PC-9 (cell line): Measurements from ENCODE around the gene ITSN2. TPM values are rescaled to one million over a fixed set of nuclear protein-coding genes. Genes with fewer than 3 reads are reported as not detected.

ENCODE experiments used
- BruUV-seq: library from RNA; stranded (reverse); fragments of 400-500 nt; replicated peaks from 2 replicates; lab custom pipeline; 2021; lab: Mats Ljungman, UMichigan
- CTCF ChIA-PET: fragments of 300-600 bp; sonication (Branson Sonifier 250); formaldehyde crosslinking; loops from one replicate; lab custom pipeline; 2022; ENCODE audit warnings: antibody characterized with exemption; lab: Charles Lee
- POLR2A ChIA-PET: fragments of 300-600 bp; sonication (Branson Sonifier 250); formaldehyde crosslinking; loops from one replicate; lab custom pipeline; 2022; ENCODE audit warnings: antibody characterized with exemption; ENCODE audit not compliant: unreplicated experiment; lab: Charles Lee
- DNase-seq, 2 experiments: peaks; one replicate each; pipeline versions ENCODE4 v3.0.0 to v3.0.0-alpha.2; 2015 to 2022; ENCODE audit warnings: mixed read lengths in 1 of 2
- H2AFZ ChIP-seq: fragments of 200-600 bp; sonication (generic); 2 replicates; pipeline ENCODE4 v1.8.1; 2017; ENCODE audit warnings: antibody characterized with exemption
- H3F3A ChIP-seq: fragments of 200-600 bp; sonication (generic); 2 replicates; pipeline ENCODE4 v1.8.1; 2017; ENCODE audit warnings: antibody characterized with exemption, mild to moderate bottlenecking, low read depth; ENCODE audit not compliant: insufficient read depth
- H3K27ac ChIP-seq: fragments of 200-600 bp; sonication (generic); 2 replicates; pipeline ENCODE4 v1.6.1; 2016; ENCODE audit warnings: mixed run types
- H3K27me3 ChIP-seq: fragments of 200-600 bp; sonication (generic); 2 replicates; pipeline ENCODE4 v1.6.1; 2016; ENCODE audit warnings: low read depth, mixed run types; ENCODE audit not compliant: insufficient read depth
- H3K36me3 ChIP-seq: fragments of 200-600 bp; sonication (generic); 2 replicates; pipeline ENCODE4 v1.6.1; 2016; ENCODE audit warnings: low read depth, mixed run types
- H3K4me1 ChIP-seq: fragments of 200-600 bp; sonication (generic); replicated peaks from 2 replicates; pipeline ENCODE4 v1.6.1; 2016; ENCODE audit warnings: mixed run types; ENCODE audit not compliant: insufficient read depth
- H3K4me2 ChIP-seq: fragments of 200-600 bp; sonication (generic); 2 replicates; pipeline ENCODE4 v1.6.1; 2017; ENCODE audit warnings: mixed run types
- H3K4me3 ChIP-seq: fragments of 200-600 bp; sonication (generic); 2 replicates; pipeline ENCODE4 v1.6.1; 2016; ENCODE audit warnings: mixed run types
- H3K79me2 ChIP-seq: fragments of 200-600 bp; sonication (generic); 2 replicates; pipeline ENCODE4 v1.6.1; 2017; ENCODE audit warnings: low read depth, mixed run types
- H3K9me2 ChIP-seq: fragments of 200-600 bp; sonication (generic); 2 replicates; pipeline ENCODE4 v1.8.1; 2017; ENCODE audit warnings: mild to moderate bottlenecking; ENCODE audit not compliant: insufficient read depth
- H3K9me3 ChIP-seq: fragments of 200-600 bp; sonication (generic); 2 replicates; pipeline ENCODE4 v1.8.1; 2016; ENCODE audit warnings: low read depth; ENCODE audit not compliant: insufficient read depth
- H4K20me1 ChIP-seq: fragments of 200-600 bp; sonication (generic); 2 replicates; pipeline ENCODE4 v1.8.1; 2017; ENCODE audit not compliant: insufficient read depth
- CTCF ChIP-seq: fragments of 200-600 bp; sonication (generic); conservative IDR thresholded peaks from 2 replicates; pipeline ENCODE4 v1.6.1; 2017; ENCODE audit warnings: mixed run types, antibody characterized with exemption, mild to moderate bottlenecking, moderate library complexity
- EZH2 ChIP-seq: fragments of 200-600 bp; sonication (generic); IDR thresholded peaks from 2 replicates; pipeline ENCODE4 v1.8.0; 2017; ENCODE audit warnings: antibody characterized with exemption, low read depth
- intact Hi-C: fragments of 100-400 bp; cut with micrococcal nuclease; formaldehyde crosslinking; loops from one replicate; pipeline ENCODE4 v1.10.0; 2022; ENCODE audit not compliant: unreplicated experiment
- total RNA-seq: library from RNA; stranded (reverse); gene quantifications from 2 replicates; pipeline ENCODE4 v1.2.3, GENCODE V29; 2021

Gene ITSN2
- total RNA-seq, 1 experiment from 2014 or later = 28.4 TPM

GRCh38 chr2:24345937-24346336 lies 14.4 kb downstream of the ITSN2 start:
- TF ChIP-seq EZH2 (no peak), CTCF (no peak)
- Histone ChIP-seq H3K9me2 (no peaks in the 10 kb centered on the region), H4K20me1 (peaks cover 8% of the 10 kb centered on the region; the same call in 1 of the 2 replicates), H2AFZ (no peak overlapping the region), H3K4me3 (no peak overlapping the region), H3K27ac (no peak overlapping the region), H3K27me3 (no peaks in the 10 kb centered on the region), H3K4me1 (no peaks in the 10 kb centered on the region), H3K4me2 (no peak overlapping the region), H3K79me2 (peaks cover 53% of the 10 kb centered on the region), H3F3A (peaks cover 3% of the 10 kb centered on the region; the same call in 1 of the 2 replicates), H3K9me3 (no peaks in the 10 kb centered on the region), H3K36me3 (no peaks in the 10 kb centered on the region)
- intact Hi-C loops = no loop called here
- CTCF ChIA-PET = no interaction called here
- POLR2A ChIA-PET = no interaction called here
- no TSS peak for BruUV-seq
- DNase-seq = no peak

- Histone ChIP-seq H3K79me2 (peaks cover 41% of the 10 kb centered on the region), H3K9me2 (no peaks in the 10 kb centered on the region), H2AFZ (no peak overlapping the region), H3K4me3 (no peak overlapping the region), H3K9me3 (no peaks in the 10 kb centered on the region), H4K20me1 (peaks cover 8% of the 10 kb centered on the region; the same call in 1 of the 2 replicates), H3K4me1 (no peaks in the 10 kb centered on the region), H3K36me3 (no peaks in the 10 kb centered on the region), H3K4me2 (no peak overlapping the region), H3F3A (peaks cover 3% of the 10 kb centered on the region; the same call in 1 of the 2 replicates), H3K27me3 (no peaks in the 10 kb centered on the region), H3K27ac (no peak overlapping the region)
- DNase-seq = no peak
- BruUV-seq = no TSS peak
- TF ChIP-seq CTCF = no peak
- TF ChIP-seq EZH2 = no peak
- intact Hi-C loops = no loop called here
- ChIA-PET POLR2A (no interaction called here), CTCF (no interaction called here)
Observed at GRCh38 chr2:24343225-24343882, 17.0 kb downstream of the ITSN2 start.

GRCh38 chr2:24342110-24342910 lies 18.0 kb downstream of the ITSN2 start:
- Histone ChIP-seq H3K4me3 (no peak overlapping the region), H3K4me2 (no peak overlapping the region), H4K20me1 (peaks cover 8% of the 10 kb centered on the region; the same call in 1 of the 2 replicates), H3K36me3 (no peaks in the 10 kb centered on the region), H3K27me3 (no peaks in the 10 kb centered on the region), H3K79me2 (peaks cover 37% of the 10 kb centered on the region), H3K9me2 (no peaks in the 10 kb centered on the region), H3K27ac (no peak overlapping the region), H3K9me3 (no peaks in the 10 kb centered on the region), H2AFZ (no peak overlapping the region), H3F3A (peaks cover 3% of the 10 kb centered on the region; the same call in 1 of the 2 replicates), H3K4me1 (no peaks in the 10 kb centered on the region)
- intact Hi-C loops = no loop called here
- BruUV-seq = no TSS peak
- CTCF ChIA-PET = no interaction called here
- DNase-seq = no peak
- POLR2A ChIA-PET = no interaction called here
- TF ChIP-seq CTCF = no peak
- no peak for TF ChIP-seq EZH2
